GM18526 (cell line): ENCODE data around the gene SH3D21.

Source experiments
- POLR2A ChIP-seq: IDR thresholded peaks from 3 replicates; pipeline ENCODE4 v1.6.1; 2011; ENCODE audit not compliant: insufficient read length; ENCODE audit errors: extremely low read depth

SH3D21 gene

DNA sequence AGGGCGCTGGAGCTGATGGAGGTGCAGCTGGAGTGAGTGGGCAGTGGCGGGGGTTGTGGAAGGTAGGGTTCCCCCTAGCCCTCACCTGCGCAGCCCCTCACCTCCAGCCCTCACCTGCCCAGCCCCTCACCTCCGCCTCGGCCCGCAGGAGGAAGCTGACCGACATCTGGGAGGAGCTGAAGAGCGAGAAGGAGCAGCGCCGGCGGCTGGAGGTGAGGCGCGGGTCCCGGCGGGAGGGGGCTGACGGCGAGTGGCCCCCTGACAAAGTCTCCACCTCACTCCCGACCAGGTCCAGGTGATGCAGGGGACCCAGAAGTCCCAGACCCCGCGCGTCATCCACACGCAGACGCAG lies 14.6 kb downstream of the SH3D21 start:
- no peak for TF ChIP-seq POLR2A

DNA sequence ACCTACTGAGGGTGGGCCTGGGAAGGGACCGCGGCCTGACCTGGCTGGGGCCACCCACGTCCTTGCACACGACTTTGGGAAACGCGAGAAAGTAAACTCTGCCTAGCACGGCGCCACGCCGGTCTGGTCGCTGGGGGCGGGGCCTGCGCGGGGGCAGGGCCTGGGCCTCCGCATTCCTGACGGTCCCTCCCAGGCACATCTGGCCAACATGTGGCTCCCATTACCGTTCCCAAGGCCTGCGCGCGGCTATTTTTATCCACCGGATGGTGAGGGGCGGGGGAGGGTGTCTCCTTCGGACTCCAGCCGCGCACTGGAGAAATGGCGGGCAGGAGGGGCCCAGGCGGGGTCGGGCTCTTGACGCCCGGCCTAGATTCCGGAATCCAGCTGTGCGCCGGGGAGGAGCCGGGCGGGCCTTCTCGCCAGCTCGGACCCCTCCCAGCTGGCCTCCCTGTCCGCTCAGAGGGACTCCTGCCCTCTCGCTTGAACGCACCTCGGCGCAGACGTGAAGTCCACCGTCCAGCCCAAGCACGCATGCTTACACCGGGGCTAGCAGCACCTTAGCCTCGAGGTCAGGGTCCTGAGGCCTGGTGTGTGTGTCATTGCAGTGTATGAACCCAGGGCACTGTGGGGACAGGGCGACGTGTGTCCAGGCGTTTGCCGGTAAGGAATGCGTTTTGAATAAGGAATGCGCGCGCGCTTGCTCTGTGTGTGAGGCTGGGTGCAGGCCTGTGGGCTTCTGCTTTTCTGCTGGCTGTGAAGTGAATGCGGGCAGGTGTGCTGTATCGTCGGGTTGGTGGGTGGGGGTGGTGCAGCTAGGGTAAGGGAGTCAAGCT lies 15.2 kb downstream of the SH3D21 start:
- TF ChIP-seq POLR2A = no peak

GRCh38 chr1:36322041-36322785 lies 16.0 kb downstream of the SH3D21 start:
- no peak for TF ChIP-seq POLR2A

- TF ChIP-seq POLR2A = no peak
These were observed 16.8 kb downstream of the SH3D21 start for GRCh38 chr1:36322786-36323635.

DNA sequence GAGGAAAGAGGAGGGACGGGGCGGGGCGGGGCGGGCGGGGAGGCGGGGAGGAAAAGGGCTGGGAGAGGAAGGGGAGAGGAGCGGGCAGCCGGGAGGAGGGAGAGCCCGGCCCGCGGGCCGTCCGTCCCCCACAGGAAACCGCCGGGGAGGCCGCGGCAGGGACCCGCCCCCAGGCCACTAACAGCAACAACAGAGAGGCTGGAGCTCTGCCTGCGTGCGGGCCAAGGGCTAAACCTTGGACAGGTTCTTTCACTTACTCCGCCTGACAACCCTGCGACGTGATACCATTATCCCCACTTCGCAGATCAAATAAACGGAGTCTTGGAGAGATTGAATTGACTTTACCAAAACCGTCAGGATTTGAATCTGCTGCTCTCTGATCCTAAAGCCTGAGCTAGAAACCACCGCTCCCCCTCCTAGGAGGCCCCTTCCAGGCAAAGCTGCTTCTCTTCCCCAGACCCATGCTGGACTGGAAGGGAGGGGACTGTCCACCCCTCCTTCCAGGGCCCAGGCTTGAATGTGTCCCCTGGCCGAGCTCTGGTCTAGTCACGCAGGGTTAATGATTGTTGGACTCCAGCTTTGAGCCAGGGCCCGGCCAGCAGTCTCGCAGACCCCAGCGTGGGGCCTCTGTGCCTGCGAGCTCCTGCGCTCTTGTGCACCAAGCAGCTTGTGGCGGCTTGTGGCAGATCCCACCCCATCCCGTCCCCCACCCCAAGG lies 17.6 kb downstream of the SH3D21 start, which contains the start of gene EVA1B:
TSS of gene EVA1B (minus strand) at position 10 of the 717 bp plus-strand sequence. CDS start 608 bp downstream, outside the sequence.
- no peak for TF ChIP-seq POLR2A

- TF ChIP-seq POLR2A = no peak
These were observed 18.2 kb downstream of the SH3D21 start for GRCh38 chr1:36324353-36324703.

DNA sequence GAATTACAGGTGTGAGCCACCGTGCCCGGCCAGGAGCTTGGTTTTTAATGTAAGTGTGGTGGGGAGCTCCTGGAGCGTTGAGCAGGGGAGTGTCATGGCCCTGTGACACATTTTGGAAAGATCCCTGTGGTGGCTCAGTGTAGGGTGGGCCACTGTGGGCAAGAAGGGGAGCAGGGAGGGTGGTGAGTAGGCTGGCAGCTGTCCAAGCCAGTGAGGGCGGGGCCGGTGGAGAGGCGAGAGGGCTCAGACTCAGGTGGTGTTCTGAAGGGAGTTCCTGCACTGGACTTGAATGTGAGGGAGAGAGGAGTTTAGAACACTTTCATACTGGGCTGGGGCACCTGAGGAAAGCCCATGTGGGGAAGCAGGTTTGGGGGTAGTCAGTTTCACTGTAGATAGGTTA lies 20.3 kb downstream of the SH3D21 start:
- TF ChIP-seq POLR2A = no peak

GRCh38 chr1:36327421-36328087 lies 21.4 kb downstream of the SH3D21 start:
- no peak for TF ChIP-seq POLR2A

- no peak for TF ChIP-seq POLR2A
These were observed 21.9 kb downstream of the SH3D21 start for GRCh38 chr1:36328088-36328480.

DNA sequence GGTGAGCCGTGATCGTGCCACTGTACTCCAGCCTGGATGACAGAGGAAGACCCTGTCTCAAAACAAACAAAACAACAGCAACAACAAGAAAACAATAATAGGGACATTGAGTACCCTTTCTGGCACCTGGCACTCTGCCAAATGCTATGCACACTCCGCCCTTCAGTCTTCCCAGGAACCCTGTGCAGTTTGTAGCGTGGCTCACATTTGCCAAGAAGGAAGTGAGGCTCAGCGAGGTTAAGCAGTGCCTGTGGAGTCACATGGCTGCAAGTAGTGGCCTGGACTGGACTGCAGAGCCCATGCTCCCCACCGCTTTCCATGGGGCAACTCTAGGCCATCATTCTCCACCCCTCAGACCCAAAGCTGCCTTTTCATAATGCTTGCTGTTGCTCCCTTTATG lies 22.5 kb downstream of the SH3D21 start:
- no peak for TF ChIP-seq POLR2A

DNA sequence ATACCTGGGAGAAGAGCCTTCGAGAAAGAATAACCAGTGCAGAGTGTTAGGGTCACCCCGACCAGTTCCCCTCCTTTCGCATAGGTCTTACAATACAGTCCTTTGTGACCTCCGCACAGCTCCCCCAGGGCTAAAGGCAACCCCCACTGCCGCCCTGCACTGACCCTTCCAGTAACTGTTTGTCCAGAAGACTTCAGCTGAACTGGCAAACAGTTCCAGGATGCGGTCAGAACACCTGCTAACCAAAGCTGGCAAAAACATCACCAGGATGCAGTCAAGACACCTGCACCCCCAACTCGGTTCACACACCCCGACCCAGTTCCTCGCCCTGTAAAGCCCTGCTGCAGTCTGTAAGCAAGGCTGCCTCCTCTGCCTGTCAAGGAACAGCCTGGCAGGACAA lies 23.6 kb downstream of the SH3D21 start:
- TF ChIP-seq POLR2A = no peak

DNA sequence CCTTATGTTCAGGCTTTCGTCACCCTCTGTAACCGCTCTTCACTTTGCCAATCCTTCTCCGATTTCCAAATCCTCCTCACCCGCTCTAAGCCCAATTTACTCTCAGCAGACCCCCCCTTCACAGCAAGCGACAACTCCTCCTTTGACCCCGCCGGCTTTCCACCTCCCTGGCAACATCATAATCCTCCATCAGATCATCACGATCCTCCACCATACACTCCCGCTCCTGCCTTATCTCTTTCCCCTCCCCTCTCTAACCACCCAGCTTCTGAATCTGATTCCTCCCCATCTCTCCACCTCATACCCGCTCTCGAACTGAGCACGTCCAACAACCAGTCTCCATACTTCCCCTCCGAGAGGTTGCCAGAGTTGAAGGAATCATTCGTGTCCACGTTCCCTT lies 24.8 kb downstream of the SH3D21 start:
- TF ChIP-seq POLR2A = no peak

DNA sequence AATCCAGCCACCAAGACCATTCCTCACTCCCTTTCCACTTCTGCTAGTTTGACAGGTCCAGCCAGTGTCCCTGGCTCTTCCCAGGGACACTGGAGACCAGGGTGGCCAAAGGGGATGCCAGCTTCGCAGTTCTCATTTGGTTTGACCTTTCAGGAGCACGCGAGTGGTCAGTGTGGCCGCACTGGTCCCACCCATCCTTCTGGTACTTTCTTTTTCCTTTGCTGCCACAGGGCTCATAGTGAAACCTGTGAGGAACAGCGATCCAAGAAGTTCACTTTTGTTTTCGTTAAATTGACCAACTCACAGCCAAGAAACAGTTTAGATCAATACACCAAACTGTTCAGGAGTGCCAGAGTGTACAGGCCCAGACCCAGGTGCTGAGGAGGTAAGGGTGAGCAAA lies 31.7 kb downstream of the SH3D21 start:
- TF ChIP-seq POLR2A = no peak

- no peak for TF ChIP-seq POLR2A
These were observed 33.0 kb downstream of the SH3D21 start for GRCh38 chr1:36339215-36339614.

DNA sequence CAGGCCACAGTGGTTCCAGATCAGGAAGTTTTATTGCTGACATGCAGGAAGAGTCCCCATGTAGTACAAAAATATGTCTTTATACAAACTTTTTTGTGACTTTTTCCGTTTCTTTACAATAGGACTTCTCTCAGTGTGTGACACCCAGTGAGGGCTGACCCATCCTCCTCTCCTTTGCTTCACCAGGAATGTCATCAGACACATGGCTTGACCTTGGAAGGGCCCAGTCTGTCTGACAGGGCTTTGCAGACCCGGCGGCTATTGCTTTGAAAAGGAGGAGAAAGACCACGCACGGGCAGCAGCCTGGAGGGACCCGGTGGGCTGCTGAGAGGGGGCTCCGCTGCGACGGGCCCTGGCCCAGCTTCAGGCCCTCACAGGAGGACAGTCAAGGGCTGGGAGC lies 33.4 kb downstream of the SH3D21 start:
- TF ChIP-seq POLR2A = no peak
